Cortex of kidney (tissue), 1 donor: ENCODE measurements around the gene GLS.
"Not testable (repeated sequence)": the region's sequence is repeated elsewhere in the genome, so short reads cannot be mapped to it uniquely, and the experiment has no call there.

Source experiments
- DNase-seq: peaks from one replicate; lab custom pipeline; 2025; lab: John Stamatoyannopoulos, UW

GLS gene

GRCh38 chr2:190933361-190933760 is 52.7 kb downstream of the GLS start:
- no peak for DNase-seq

- no peak for DNase-seq
Observed at GRCh38 chr2:190935054-190935453, 54.4 kb downstream of the GLS start.

- DNase-seq: no peak
Observed at GRCh38 chr2:190938771-190939335, 58.2 kb downstream of the GLS start.

- DNase-seq: no peak
Observed at GRCh38 chr2:190940454-190940853, 59.8 kb downstream of the GLS start.

- DNase-seq: no peak
Observed at GRCh38 chr2:190941571-190941970, 61.0 kb downstream of the GLS start.

- no peak for DNase-seq
Observed at GRCh38 chr2:190942697-190943096, 62.1 kb downstream of the GLS start.

GRCh38 chr2:190943706-190944105 is 63.1 kb downstream of the GLS start:
- no peak for DNase-seq

GRCh38 chr2:190947141-190947540 is 66.5 kb downstream of the GLS start:
- DNase-seq: no peak

GRCh38 chr2:190947711-190948251 is 67.2 kb downstream of the GLS start:
- no peak for DNase-seq

- DNase-seq: no peak
Observed at GRCh38 chr2:190948671-190949070, 68.0 kb downstream of the GLS start.

GRCh38 chr2:190950566-190950991 is 70.0 kb downstream of the GLS start:
- DNase-seq: no peak

GRCh38 chr2:190953257-190953656 is 72.6 kb downstream of the GLS start:
- no peak for DNase-seq

GRCh38 chr2:190959911-190960788 is 79.5 kb downstream of the GLS start:
- no peak for DNase-seq

- DNase-seq: not testable (repeated sequence)
Observed at GRCh38 chr2:190961117-190961516, 80.5 kb downstream of the GLS start.

- no peak for DNase-seq
Observed at GRCh38 chr2:190961918-190962487, 81.4 kb downstream of the GLS start.

GRCh38 chr2:190963088-190963487 is 82.5 kb downstream of the GLS start:
- DNase-seq: no peak

- DNase-seq: no peak
Observed at GRCh38 chr2:190964170-190964795, 83.7 kb downstream of the GLS start.

- DNase-seq: no peak
Observed at GRCh38 chr2:190965580-190966222, 85.1 kb downstream of the GLS start.

GRCh38 chr2:190968522-190968921 is 87.9 kb downstream of the GLS start:
- no peak for DNase-seq

GRCh38 chr2:190970160-190970559 is 89.5 kb downstream of the GLS start:
- no peak for DNase-seq

GRCh38 chr2:190970873-190971506 is 90.4 kb downstream of the GLS start:
- no peak for DNase-seq
